Measurements from ENCODE around the gene PHF24. TPM values are rescaled to one million over a fixed set of nuclear protein-coding genes. Genes with fewer than 3 reads are reported as not detected.

The PHF24 gene
- total RNA-seq, 1 experiment from 2014 or later: not detected

- Mint-ChIP-seq H3K4me1 (ENCODE audit: insufficient read depth, unreplicated experiment) (peaks cover 7% of the 10 kb centered on the region), H3K27ac (ENCODE audit: low read depth, unreplicated experiment) (no peak overlapping the region), H3K36me3 (ENCODE audit: insufficient read depth, unreplicated experiment) (no peaks in the 10 kb centered on the region), H3K4me3 (ENCODE audit: unreplicated experiment) (no peak overlapping the region), H3K27me3 (ENCODE audit: insufficient read depth, unreplicated experiment) (no peaks in the 10 kb centered on the region), H3K9me3 (ENCODE audit: unreplicated experiment) (no peaks in the 10 kb centered on the region)
- no peak for TF ChIP-seq CTCF (IDR thresholded peaks at IDR 0.05; ENCODE audit: unreplicated experiment)
- BruUV-seq (replicated peaks): no TSS peak
- intact Hi-C loops (cut with micrococcal nuclease): loop anchor here (2.0 kb wide), 1 partner anchor 223 kb away; no protein-coding TSS in a partner anchor
- CTCF ChIA-PET: interaction anchor here (0.6 to 2.3 kb wide), 15 partner anchors 10 to 468 kb away, joined by 3 to 49 read pairs (median 4); no protein-coding TSS in a partner anchor
- POLR2A ChIA-PET: interaction anchor here (1.2 kb wide), 1 partner anchor 11 kb away, joined by 5 read pairs; no protein-coding TSS in a partner anchor
- peak; percentile 53 for DNase-seq (ENCODE audit: unreplicated experiment)
Measured at GRCh38 chr9:34984049-34984448, 26.0 kb downstream of the PHF24 start.

GRCh38 chr9:34985311-34985899, 27.3 kb downstream of the PHF24 start:
- no peak overlapping the region for H3K27ac Mint-ChIP-seq (ENCODE audit: low read depth, unreplicated experiment)
- DNase-seq (ENCODE audit: unreplicated experiment): peak; percentile 75
- TF ChIP-seq CTCF (IDR thresholded peaks at IDR 0.05; ENCODE audit: unreplicated experiment): peak; percentile 82
- H3K4me3 Mint-ChIP-seq (ENCODE audit: unreplicated experiment): no peak overlapping the region
- POLR2A ChIA-PET: interaction anchor here (0.6 to 1.2 kb wide), 4 partner anchors 20 to 300 kb away, joined by 3 to 6 read pairs (median 4); no protein-coding TSS in a partner anchor
- intact Hi-C loops (cut with micrococcal nuclease): loop anchor here (1.0 to 2.0 kb wide), 3 partner anchors 86 to 225 kb away; partner anchors contain the start of gene PIGO
- BruUV-seq (replicated peaks): no TSS peak
- H3K27me3 Mint-ChIP-seq (ENCODE audit: insufficient read depth, unreplicated experiment): no peaks in the 10 kb centered on the region
- H3K9me3 Mint-ChIP-seq (ENCODE audit: unreplicated experiment): no peaks in the 10 kb centered on the region
- H3K4me1 Mint-ChIP-seq (ENCODE audit: insufficient read depth, unreplicated experiment): peaks cover 7% of the 10 kb centered on the region
- H3K36me3 Mint-ChIP-seq (ENCODE audit: insufficient read depth, unreplicated experiment): no peaks in the 10 kb centered on the region
- CTCF ChIA-PET: interaction anchor here (0.6 to 2.3 kb wide), 24 partner anchors 12 to 530 kb away, joined by 3 to 49 read pairs (median 3); no protein-coding TSS in a partner anchor

- POLR2A ChIA-PET: interaction anchor here (0.7 kb wide), 1 partner anchor 11 kb away, joined by 4 read pairs; no protein-coding TSS in a partner anchor
- H3K27me3 Mint-ChIP-seq (ENCODE audit: insufficient read depth, unreplicated experiment): no peaks in the 10 kb centered on the region
- intact Hi-C loops (cut with micrococcal nuclease): no loop called here
- no peak for DNase-seq (ENCODE audit: unreplicated experiment)
- H3K4me1 Mint-ChIP-seq (ENCODE audit: insufficient read depth, unreplicated experiment): peaks cover 7% of the 10 kb centered on the region
- H3K4me3 Mint-ChIP-seq (ENCODE audit: unreplicated experiment): no peak overlapping the region
- no peak overlapping the region for H3K27ac Mint-ChIP-seq (ENCODE audit: low read depth, unreplicated experiment)
- no peaks in the 10 kb centered on the region for H3K9me3 Mint-ChIP-seq (ENCODE audit: unreplicated experiment)
- CTCF ChIA-PET: interaction anchor here (0.7 to 1.4 kb wide), 3 partner anchors 15 to 226 kb away, joined by 3 to 4 read pairs (median 3); no protein-coding TSS in a partner anchor
- no peaks in the 10 kb centered on the region for H3K36me3 Mint-ChIP-seq (ENCODE audit: insufficient read depth, unreplicated experiment)
- no TSS peak for BruUV-seq (replicated peaks)
- TF ChIP-seq CTCF (IDR thresholded peaks at IDR 0.05; ENCODE audit: unreplicated experiment): no peak
Measured at GRCh38 chr9:34986540-34987047, 28.5 kb downstream of the PHF24 start.

- DNase-seq (ENCODE audit: unreplicated experiment): no peak
- Mint-ChIP-seq H3K27me3 (ENCODE audit: insufficient read depth, unreplicated experiment) (no peaks in the 10 kb centered on the region), H3K9me3 (ENCODE audit: unreplicated experiment) (no peaks in the 10 kb centered on the region), H3K27ac (ENCODE audit: low read depth, unreplicated experiment) (no peak overlapping the region), H3K4me3 (ENCODE audit: unreplicated experiment) (no peak overlapping the region), H3K4me1 (ENCODE audit: insufficient read depth, unreplicated experiment) (peaks cover 14% of the 10 kb centered on the region), H3K36me3 (ENCODE audit: insufficient read depth, unreplicated experiment) (peaks cover 4% of the 10 kb centered on the region)
- no peak for TF ChIP-seq CTCF (IDR thresholded peaks at IDR 0.05; ENCODE audit: unreplicated experiment)
- ChIA-PET POLR2A (interaction anchor here (0.7 kb wide), 1 partner anchor 10 kb away, joined by 4 read pairs; no protein-coding TSS in a partner anchor), CTCF (interaction anchor here (0.7 kb wide), 1 partner anchor 75 kb away, joined by 3 read pairs; no protein-coding TSS in a partner anchor)
- intact Hi-C loops (cut with micrococcal nuclease): no loop called here
- no TSS peak for BruUV-seq (replicated peaks)
Measured at GRCh38 chr9:34987160-34987901, 29.2 kb downstream of the PHF24 start.

All from MCF 10A (cell line).